ENCODE data around the gene EPB41L2.

EPB41L2 gene

GRCh38 chr6:131084982-131085381 is 21.9 kb upstream of the EPB41L2 start:
- Histone ChIP-seq H3K4me3 (no peak overlapping the region), H3K36me3 (ENCODE audit: insufficient read depth, low read length) (no peaks in the 10 kb centered on the region), H3K9me3 (ENCODE audit: low read depth, low read length) (no peaks in the 10 kb centered on the region), H3K9ac (ENCODE audit: insufficient read length) (no peak overlapping the region), H3K27ac (no peak overlapping the region)
- no peak for DNase-seq (ENCODE audit: low read depth, low spot score)
- no peak for TF ChIP-seq POLR2AphosphoS5 (IDR thresholded peaks at IDR 0.05; ENCODE audit: borderline replicate concordance, low read depth, low read length)
- TF ChIP-seq EZH2 (IDR thresholded peaks at IDR 0.05), result no peak
- no peak for TF ChIP-seq FOXP2 (optimal IDR thresholded peaks at IDR 0.05; ENCODE audit: control extremely low read depth, extremely low read length, insufficient read depth)

GRCh38 chr6:131083687-131084086 is 20.6 kb upstream of the EPB41L2 start:
- H3K9me3 ChIP-seq (ENCODE audit: low read depth, low read length), result no peaks in the 10 kb centered on the region
- H3K36me3 ChIP-seq (ENCODE audit: insufficient read depth, low read length), result no peaks in the 10 kb centered on the region
- H3K4me3 ChIP-seq, result no peak overlapping the region
- H3K9ac ChIP-seq (ENCODE audit: insufficient read length), result no peak overlapping the region
- H3K27ac ChIP-seq, result 0 out of 2 replicates have a peak overlapping the region, but pooled peaks have one; percentile 22
- DNase-seq (ENCODE audit: low read depth, low spot score), result no peak
- no peak for TF ChIP-seq FOXP2 (optimal IDR thresholded peaks at IDR 0.05; ENCODE audit: control extremely low read depth, extremely low read length, insufficient read depth)
- TF ChIP-seq POLR2AphosphoS5 (IDR thresholded peaks at IDR 0.05; ENCODE audit: borderline replicate concordance, low read depth, low read length), result no peak
- no peak for TF ChIP-seq EZH2 (IDR thresholded peaks at IDR 0.05)

GRCh38 chr6:131082335-131082734 is 19.3 kb upstream of the EPB41L2 start:
- no peak overlapping the region for H3K9ac ChIP-seq (ENCODE audit: insufficient read length)
- no peak overlapping the region for H3K4me3 ChIP-seq
- no peak for DNase-seq (ENCODE audit: low read depth, low spot score)
- H3K9me3 ChIP-seq (ENCODE audit: low read depth, low read length), result no peaks in the 10 kb centered on the region
- no peaks in the 10 kb centered on the region for H3K36me3 ChIP-seq (ENCODE audit: insufficient read depth, low read length)
- TF ChIP-seq POLR2AphosphoS5 (IDR thresholded peaks at IDR 0.05; ENCODE audit: borderline replicate concordance, low read depth, low read length), result no peak
- TF ChIP-seq EZH2 (IDR thresholded peaks at IDR 0.05), result no peak
- TF ChIP-seq FOXP2 (optimal IDR thresholded peaks at IDR 0.05; ENCODE audit: control extremely low read depth, extremely low read length, insufficient read depth), result no peak
- H3K27ac ChIP-seq, result peak overlapping the region; percentile 49; the same call in 1 of the 2 replicates

- Histone ChIP-seq H3K9me3 (ENCODE audit: low read depth, low read length) (no peaks in the 10 kb centered on the region), H3K4me3 (no peak overlapping the region), H3K27ac (no peak overlapping the region), H3K36me3 (ENCODE audit: insufficient read depth, low read length) (no peaks in the 10 kb centered on the region), H3K9ac (ENCODE audit: insufficient read length) (no peak overlapping the region)
- DNase-seq (ENCODE audit: low read depth, low spot score), result no peak
- TF ChIP-seq FOXP2 (optimal IDR thresholded peaks at IDR 0.05; ENCODE audit: control extremely low read depth, extremely low read length, insufficient read depth) (no peak), POLR2AphosphoS5 (IDR thresholded peaks at IDR 0.05; ENCODE audit: borderline replicate concordance, low read depth, low read length) (no peak), EZH2 (IDR thresholded peaks at IDR 0.05) (no peak)
Measured at GRCh38 chr6:131080084-131080483, 17.0 kb upstream of the EPB41L2 start.

- no peak overlapping the region for H3K4me3 ChIP-seq
- H3K9me3 ChIP-seq (ENCODE audit: low read depth, low read length), result no peaks in the 10 kb centered on the region
- DNase-seq (ENCODE audit: low read depth, low spot score), result no peak
- H3K36me3 ChIP-seq (ENCODE audit: insufficient read depth, low read length), result no peaks in the 10 kb centered on the region
- no peak overlapping the region for H3K9ac ChIP-seq (ENCODE audit: insufficient read length)
- TF ChIP-seq EZH2 (IDR thresholded peaks at IDR 0.05) (no peak), POLR2AphosphoS5 (IDR thresholded peaks at IDR 0.05; ENCODE audit: borderline replicate concordance, low read depth, low read length) (no peak), FOXP2 (optimal IDR thresholded peaks at IDR 0.05; ENCODE audit: control extremely low read depth, extremely low read length, insufficient read depth) (no peak)
- no peak overlapping the region for H3K27ac ChIP-seq
Measured at GRCh38 chr6:131073577-131073976, 10.5 kb upstream of the EPB41L2 start.

- Histone ChIP-seq H3K9me3 (ENCODE audit: low read depth, low read length) (no peaks in the 10 kb centered on the region), H3K4me3 (no peak overlapping the region), H3K27ac (no peak overlapping the region), H3K36me3 (ENCODE audit: insufficient read depth, low read length) (no peaks in the 10 kb centered on the region), H3K9ac (ENCODE audit: insufficient read length) (no peak overlapping the region)
- no peak for DNase-seq (ENCODE audit: low read depth, low spot score)
- TF ChIP-seq EZH2 (IDR thresholded peaks at IDR 0.05) (no peak), FOXP2 (optimal IDR thresholded peaks at IDR 0.05; ENCODE audit: control extremely low read depth, extremely low read length, insufficient read depth) (no peak), POLR2AphosphoS5 (IDR thresholded peaks at IDR 0.05; ENCODE audit: borderline replicate concordance, low read depth, low read length) (no peak)
Measured at GRCh38 chr6:131070061-131070460, 7.0 kb upstream of the EPB41L2 start.

GRCh38 chr6:131068165-131068564 is 5.1 kb upstream of the EPB41L2 start:
- Histone ChIP-seq H3K4me3 (no peak overlapping the region), H3K36me3 (ENCODE audit: insufficient read depth, low read length) (no peaks in the 10 kb centered on the region), H3K9ac (ENCODE audit: insufficient read length) (no peak overlapping the region), H3K27ac (peak overlapping the region; percentile 32; the same call in 1 of the 2 replicates), H3K9me3 (ENCODE audit: low read depth, low read length) (no peaks in the 10 kb centered on the region)
- TF ChIP-seq EZH2 (IDR thresholded peaks at IDR 0.05) (no peak), FOXP2 (optimal IDR thresholded peaks at IDR 0.05; ENCODE audit: control extremely low read depth, extremely low read length, insufficient read depth) (no peak)
- no peak for DNase-seq (ENCODE audit: low read depth, low spot score)

- H3K4me3 ChIP-seq, result no peak overlapping the region
- no peaks in the 10 kb centered on the region for H3K36me3 ChIP-seq (ENCODE audit: insufficient read depth, low read length)
- no peak overlapping the region for H3K9ac ChIP-seq (ENCODE audit: insufficient read length)
- no peaks in the 10 kb centered on the region for H3K9me3 ChIP-seq (ENCODE audit: low read depth, low read length)
- peak overlapping the region; percentile 32; the same call in 1 of the 2 replicates for H3K27ac ChIP-seq
- no peak for TF ChIP-seq EZH2 (IDR thresholded peaks at IDR 0.05)
- no peak for TF ChIP-seq POLR2AphosphoS5 (IDR thresholded peaks at IDR 0.05; ENCODE audit: borderline replicate concordance, low read depth, low read length)
- no peak for TF ChIP-seq FOXP2 (optimal IDR thresholded peaks at IDR 0.05; ENCODE audit: control extremely low read depth, extremely low read length, insufficient read depth)
- DNase-seq (ENCODE audit: low read depth, low spot score), result no peak
Measured at GRCh38 chr6:131067521-131067920, 4.5 kb upstream of the EPB41L2 start.

GRCh38 chr6:131065824-131066171 is 2.8 kb upstream of the EPB41L2 start:
- Histone ChIP-seq H3K36me3 (ENCODE audit: insufficient read depth, low read length) (no peaks in the 10 kb centered on the region), H3K9ac (ENCODE audit: insufficient read length) (no peak overlapping the region), H3K27ac (no peak overlapping the region), H3K9me3 (ENCODE audit: low read depth, low read length) (no peaks in the 10 kb centered on the region), H3K4me3 (no peak overlapping the region)
- TF ChIP-seq FOXP2 (optimal IDR thresholded peaks at IDR 0.05; ENCODE audit: control extremely low read depth, extremely low read length, insufficient read depth) (no peak), POLR2AphosphoS5 (IDR thresholded peaks at IDR 0.05; ENCODE audit: borderline replicate concordance, low read depth, low read length) (no peak), EZH2 (IDR thresholded peaks at IDR 0.05) (no peak)
- DNase-seq (ENCODE audit: low read depth, low spot score), result no peak

Measured in SK-N-MC (cell line).